Fibroblast of skin of right quadriceps (primary cell): ENCODE data around the gene TBC1D22A.

Experiments used
- DNase-seq: peaks from one replicate; pipeline ENCODE4 v3.0.0-alpha.2; 2013

TBC1D22A gene

DNA sequence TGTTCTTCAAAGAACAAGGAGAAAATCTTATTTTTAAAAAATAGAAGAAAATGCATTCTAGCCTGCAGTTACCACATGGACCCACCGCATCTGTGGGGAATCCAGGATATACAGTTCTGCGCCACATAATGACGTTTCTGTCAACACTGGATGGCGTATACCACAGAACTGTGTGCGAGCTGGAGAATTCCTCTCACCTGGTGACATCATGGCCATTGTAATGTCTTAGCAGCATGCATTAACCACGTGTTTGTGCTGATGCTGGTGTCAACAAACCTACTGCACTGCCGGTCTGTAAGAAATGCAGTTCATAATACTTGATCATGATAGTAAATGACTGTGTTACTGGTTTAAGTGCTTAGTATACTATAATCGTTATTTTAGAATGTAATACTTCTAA lies 174.7 kb downstream of the TBC1D22A start:
- DNase-seq, result no peak

GRCh38 chr22:46937939-46938338 lies 175.5 kb downstream of the TBC1D22A start:
- DNase-seq, result no peak

GRCh38 chr22:46941968-46942798 lies 179.7 kb downstream of the TBC1D22A start:
- DNase-seq, result peak; percentile 50

- DNase-seq, result no peak
These were observed 180.6 kb downstream of the TBC1D22A start for GRCh38 chr22:46942799-46943785.

DNA sequence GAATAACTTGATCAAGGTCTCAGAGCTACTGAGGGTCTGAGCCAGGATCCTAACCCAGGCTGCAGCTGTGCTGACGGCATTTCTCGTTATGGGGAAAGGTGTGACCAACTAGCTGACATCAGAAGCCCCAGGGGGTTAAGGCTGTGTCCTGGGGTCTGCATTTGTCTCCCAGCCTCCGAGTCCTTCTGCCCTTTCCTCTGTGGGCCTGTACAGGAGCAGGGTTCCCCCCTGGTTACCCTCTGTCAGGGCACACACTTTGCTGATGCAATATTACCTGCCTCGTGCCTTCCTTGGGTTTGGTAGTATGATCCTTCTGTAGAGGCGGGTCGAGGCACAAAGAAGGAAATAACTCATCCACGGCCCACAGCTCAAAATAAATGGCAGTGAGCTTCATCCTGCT lies 183.0 kb downstream of the TBC1D22A start:
- no peak for DNase-seq

DNA sequence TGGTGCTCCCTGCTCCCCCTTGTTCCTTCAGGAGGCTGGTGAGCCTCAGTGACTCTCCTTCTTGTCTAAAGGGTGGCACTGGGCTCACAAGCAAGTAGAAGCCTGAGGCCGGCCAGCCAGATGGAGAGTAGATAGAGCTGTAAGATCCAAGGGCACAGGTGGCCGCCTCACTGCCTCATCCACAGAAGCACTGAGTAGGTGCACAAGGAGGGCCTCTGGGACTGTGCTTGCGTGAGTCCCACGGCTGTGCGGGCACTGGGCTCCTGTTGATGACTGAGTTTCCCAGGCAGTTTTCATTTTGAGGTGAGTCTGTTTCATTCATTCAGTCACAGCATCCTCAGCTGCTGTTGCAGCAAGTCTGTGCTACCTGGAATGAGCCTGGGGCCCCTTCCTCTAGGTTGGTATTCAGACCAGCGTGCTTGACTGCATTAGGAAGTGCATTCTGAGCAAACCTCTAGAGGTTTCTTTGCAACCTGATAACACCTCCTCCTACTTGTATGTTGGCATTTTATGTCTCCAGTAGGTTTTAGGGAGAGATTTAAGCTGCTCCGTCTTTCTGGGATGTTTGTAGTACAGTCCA lies 184.0 kb downstream of the TBC1D22A start:
- DNase-seq, result no peak

- DNase-seq, result no peak
These were observed 185.2 kb downstream of the TBC1D22A start for GRCh38 chr22:46947516-46948257.

GRCh38 chr22:46948411-46949144 lies 186.1 kb downstream of the TBC1D22A start:
- no peak for DNase-seq

GRCh38 chr22:46951350-46951749 lies 188.9 kb downstream of the TBC1D22A start:
- DNase-seq, result no peak

DNA sequence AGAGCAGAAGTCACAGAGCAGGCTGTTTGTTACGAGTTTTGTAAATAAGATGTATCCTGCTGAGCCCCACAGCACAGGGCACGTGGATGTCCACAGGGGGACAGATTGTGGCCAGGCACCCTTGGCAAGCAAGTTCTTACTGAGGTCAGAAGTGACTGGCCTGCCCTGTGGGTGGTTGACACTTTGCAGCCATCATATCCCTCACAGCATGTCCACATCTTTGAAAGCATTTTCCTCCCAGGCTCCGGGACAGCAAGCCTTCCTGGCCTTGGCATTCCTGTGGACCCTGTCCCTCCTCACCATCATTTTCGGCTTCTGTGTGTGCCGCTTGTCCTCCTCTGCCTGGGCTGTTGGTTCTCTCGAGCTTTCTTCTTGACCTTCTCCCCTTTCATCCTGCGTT lies 189.5 kb downstream of the TBC1D22A start:
- no peak for DNase-seq

- DNase-seq, result peak; percentile 49
These were observed 191.7 kb downstream of the TBC1D22A start for GRCh38 chr22:46953968-46954765.

DNA sequence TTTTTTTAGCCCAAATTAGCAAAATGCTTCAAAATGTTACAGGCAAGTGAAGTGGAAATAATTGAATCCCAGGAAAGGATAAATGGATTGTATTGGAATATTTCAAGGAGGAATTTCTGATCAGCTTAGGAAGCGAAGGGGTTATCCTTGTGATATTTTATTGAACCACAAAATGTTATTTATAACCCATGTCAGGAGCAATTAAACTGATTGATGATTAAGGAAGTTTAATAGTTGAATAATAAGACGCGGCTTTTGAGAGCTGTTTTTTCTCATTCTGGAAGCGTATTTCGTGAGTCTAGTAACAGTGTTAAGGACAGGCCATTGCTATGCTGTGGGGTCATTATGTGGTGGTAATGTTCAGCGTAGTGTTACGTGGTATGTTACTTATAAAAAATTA lies 192.3 kb downstream of the TBC1D22A start:
- no peak for DNase-seq

DNA sequence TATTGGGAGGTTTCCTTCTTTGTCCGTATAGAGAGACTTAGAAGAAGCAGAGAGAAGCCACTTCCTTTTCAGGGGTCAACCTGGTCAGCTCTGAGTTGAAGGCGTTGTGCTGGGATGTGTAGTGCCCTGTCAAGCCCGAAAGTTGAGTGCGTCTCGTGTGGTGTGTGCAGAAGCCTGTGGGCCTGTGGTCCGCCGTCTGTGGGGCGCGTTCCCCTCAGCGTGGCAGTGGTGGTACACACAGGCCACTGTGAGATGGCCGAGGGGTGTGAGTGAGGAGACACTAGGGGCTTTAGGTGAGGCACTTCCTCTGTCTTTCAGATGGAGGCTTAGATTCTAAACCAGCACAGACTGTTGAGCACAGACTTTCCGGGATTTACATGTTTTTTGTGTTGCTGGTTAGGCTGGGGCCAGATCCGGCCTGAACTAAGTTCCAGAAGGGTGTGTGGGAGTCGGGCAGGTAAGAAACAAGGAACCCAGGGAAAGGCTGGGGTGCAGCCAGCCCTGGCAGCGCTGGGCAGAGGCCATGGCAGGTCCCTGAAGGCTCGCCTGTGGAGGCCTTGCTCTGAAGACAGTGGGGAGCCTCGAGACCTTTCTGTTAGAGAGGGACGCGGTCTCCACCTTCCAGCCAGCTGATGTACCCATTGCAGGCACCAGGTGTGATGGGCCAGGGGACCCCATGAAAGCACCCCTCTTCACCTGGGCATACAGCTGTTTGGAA lies 194.2 kb downstream of the TBC1D22A start:
- DNase-seq, result no peak

DNA sequence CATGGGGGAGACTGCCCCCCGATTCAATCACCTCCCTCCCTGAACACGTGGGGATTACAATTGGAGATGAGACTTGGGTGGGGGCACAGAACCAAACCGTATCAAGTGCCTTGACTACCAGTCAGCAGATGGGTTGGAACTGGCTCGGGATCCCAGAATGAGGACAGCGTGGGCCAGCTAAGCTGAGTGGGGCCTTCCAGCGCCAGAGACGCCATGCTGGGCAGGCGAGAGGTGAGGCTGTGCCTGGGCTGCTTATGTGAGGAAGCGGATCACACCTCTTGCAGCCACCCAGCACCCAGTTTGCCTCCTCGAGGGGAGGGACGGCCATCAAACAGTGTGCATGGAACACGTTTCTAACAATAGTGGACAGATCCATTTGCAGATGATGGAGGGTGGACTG lies 195.1 kb downstream of the TBC1D22A start:
- DNase-seq, result no peak

DNA sequence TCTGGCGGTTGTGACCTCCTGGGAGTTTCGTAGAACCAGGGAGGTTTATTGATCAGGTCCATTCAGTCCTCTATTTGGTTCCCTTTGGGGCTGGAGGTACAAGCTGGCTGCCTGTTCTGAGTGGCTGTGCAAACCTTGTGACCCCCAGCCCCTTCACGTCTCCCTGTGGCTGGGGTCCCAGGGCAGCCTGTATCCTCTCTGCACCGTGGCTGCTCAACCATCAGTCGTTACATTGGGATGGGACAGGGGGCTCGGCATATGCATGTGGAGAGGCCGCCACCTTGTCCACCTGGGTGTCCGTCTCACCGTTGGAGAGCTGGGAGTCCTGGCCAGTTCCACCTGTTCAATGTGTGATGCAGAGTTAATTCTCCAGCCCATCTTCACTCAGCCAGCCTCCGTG lies 195.7 kb downstream of the TBC1D22A start:
- no peak for DNase-seq

GRCh38 chr22:46958658-46959057 lies 196.2 kb downstream of the TBC1D22A start:
- DNase-seq, result no peak

- DNase-seq, result no peak
These were observed 196.9 kb downstream of the TBC1D22A start for GRCh38 chr22:46959369-46959768.

GRCh38 chr22:46961591-46962295 lies 199.3 kb downstream of the TBC1D22A start:
- no peak for DNase-seq

- DNase-seq, result no peak
These were observed 200.0 kb downstream of the TBC1D22A start for GRCh38 chr22:46962406-46962805.
